DND-41 (cell line): Measurements from ENCODE around the gene TRPC4.

ENCODE experiments used
- ATAC-seq: fragments of 200-7000 bp; cut with Tn5 transposase; 3 replicates; pipeline ENCODE4 v1.9.1; 2021; ENCODE audit warnings: low read depth; ENCODE audit not compliant: insufficient read depth
- DNase-seq: peaks from one replicate; pipeline ENCODE4 v3.0.0-alpha.2; 2020
- H2AFZ ChIP-seq: 2 replicates; pipeline ENCODE4 v1.6.0; 2012; ENCODE audit warnings: low read depth, low read length
- H3K27ac ChIP-seq: 2 replicates; pipeline ENCODE4 v1.5.1; 2012; ENCODE audit warnings: low read length, inconsistent platforms
- H3K27me3 ChIP-seq: fragments of 200-600 bp; sonication (generic); 2 replicates; pipeline ENCODE4 v1.6.0; 2012; ENCODE audit warnings: low read length, mild to moderate bottlenecking, inconsistent platforms; ENCODE audit not compliant: insufficient read depth, poor library complexity
- H3K36me3 ChIP-seq: 2 replicates; pipeline ENCODE4 v1.5.1; 2012; ENCODE audit warnings: low read length, inconsistent platforms; ENCODE audit not compliant: insufficient read depth
- H3K4me1 ChIP-seq: 2 replicates; pipeline ENCODE4 v1.5.1; 2012; ENCODE audit warnings: mild to moderate bottlenecking, low read length; ENCODE audit not compliant: insufficient read depth
- H3K4me2 ChIP-seq: 2 replicates; pipeline ENCODE4 v1.6.0; 2012; ENCODE audit warnings: mild to moderate bottlenecking, moderate library complexity, low read length, inconsistent platforms; ENCODE audit not compliant: insufficient read depth
- H3K4me3 ChIP-seq, 2 experiments: fragments of 200-600 bp in 1 of 2; shearing (Covaris generic) in 1 of 2; 2 replicates each; pipeline ENCODE4 v1.5.1; 2012 to 2016; ENCODE audit warnings: inconsistent platforms in 2 of 2, low read length in 2 of 2, mild to moderate bottlenecking in 2 of 2, low read depth in 1 of 2, moderate library complexity in 1 of 2
- H3K79me2 ChIP-seq: 2 replicates; pipeline ENCODE4 v1.6.0; 2012; ENCODE audit warnings: low read length, inconsistent platforms; ENCODE audit not compliant: insufficient read depth
- H3K9ac ChIP-seq: 2 replicates; pipeline ENCODE4 v1.6.0; 2012; ENCODE audit warnings: low read depth, mild to moderate bottlenecking, inconsistent platforms, low read length, moderate library complexity
- H3K9me3 ChIP-seq: 2 replicates; pipeline ENCODE4 v1.5.1; 2012; ENCODE audit warnings: low read length, moderate library complexity, mild to moderate bottlenecking, inconsistent platforms; ENCODE audit not compliant: insufficient read depth, severe bottlenecking
- H4K20me1 ChIP-seq: 2 replicates; pipeline ENCODE4 v1.6.0; 2012; ENCODE audit warnings: low read length; ENCODE audit not compliant: insufficient read depth
- EZH2 ChIP-seq: IDR thresholded peaks from 3 replicates; pipeline ENCODE4 v1.6.1; 2012; ENCODE audit warnings: borderline replicate concordance, low read depth, mild to moderate bottlenecking, moderate library complexity, low read length, inconsistent platforms; ENCODE audit not compliant: severe bottlenecking
- TF ChIP-seq, protein P1 (sequence below): IDR thresholded peaks from 2 replicates; pipeline ENCODE4 v1.5.1; 2012; ENCODE audit warnings: borderline replicate concordance, low read length, moderate library complexity, mild to moderate bottlenecking; ENCODE audit not compliant: poor library complexity, severe bottlenecking; ENCODE audit errors: extremely low read depth

Gene TRPC4

GRCh38 chr13:37886879-37887278 lies 17.3 kb upstream of the TRPC4 start:
- ATAC-seq = no peak
- no peak for DNase-seq
- TF ChIP-seq EZH2 = no peak
- TF ChIP-seq, protein P1, sequence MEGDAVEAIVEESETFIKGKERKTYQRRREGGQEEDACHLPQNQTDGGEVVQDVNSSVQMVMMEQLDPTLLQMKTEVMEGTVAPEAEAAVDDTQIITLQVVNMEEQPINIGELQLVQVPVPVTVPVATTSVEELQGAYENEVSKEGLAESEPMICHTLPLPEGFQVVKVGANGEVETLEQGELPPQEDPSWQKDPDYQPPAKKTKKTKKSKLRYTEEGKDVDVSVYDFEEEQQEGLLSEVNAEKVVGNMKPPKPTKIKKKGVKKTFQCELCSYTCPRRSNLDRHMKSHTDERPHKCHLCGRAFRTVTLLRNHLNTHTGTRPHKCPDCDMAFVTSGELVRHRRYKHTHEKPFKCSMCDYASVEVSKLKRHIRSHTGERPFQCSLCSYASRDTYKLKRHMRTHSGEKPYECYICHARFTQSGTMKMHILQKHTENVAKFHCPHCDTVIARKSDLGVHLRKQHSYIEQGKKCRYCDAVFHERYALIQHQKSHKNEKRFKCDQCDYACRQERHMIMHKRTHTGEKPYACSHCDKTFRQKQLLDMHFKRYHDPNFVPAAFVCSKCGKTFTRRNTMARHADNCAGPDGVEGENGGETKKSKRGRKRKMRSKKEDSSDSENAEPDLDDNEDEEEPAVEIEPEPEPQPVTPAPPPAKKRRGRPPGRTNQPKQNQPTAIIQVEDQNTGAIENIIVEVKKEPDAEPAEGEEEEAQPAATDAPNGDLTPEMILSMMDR = no peak
- Histone ChIP-seq H3K79me2 (no peaks in the 10 kb centered on the region), H3K36me3 (no peaks in the 10 kb centered on the region), H4K20me1 (no peaks in the 10 kb centered on the region), H3K27me3 (no peaks in the 10 kb centered on the region), H3K4me2 (no peak overlapping the region), H3K27ac (no peak overlapping the region), H2AFZ (no peak overlapping the region), H3K4me1 (no peaks in the 10 kb centered on the region), H3K9me3 (no peaks in the 10 kb centered on the region), H3K4me3 (no peak overlapping the region), H3K9ac (no peak overlapping the region)

GRCh38 chr13:37884674-37885073 lies 15.1 kb upstream of the TRPC4 start:
- ATAC-seq (no peak), DNase-seq (no peak)
- no peaks in the 10 kb centered on the region for H3K79me2 ChIP-seq
- no peaks in the 10 kb centered on the region for H3K27me3 ChIP-seq
- H3K4me1 ChIP-seq = no peaks in the 10 kb centered on the region
- no peaks in the 10 kb centered on the region for H4K20me1 ChIP-seq
- no peak overlapping the region for H2AFZ ChIP-seq
- H3K36me3 ChIP-seq = no peaks in the 10 kb centered on the region
- H3K9ac ChIP-seq = no peak overlapping the region
- H3K4me3 ChIP-seq = no peak overlapping the region
- H3K27ac ChIP-seq = no peak overlapping the region
- TF ChIP-seq, protein P1 = no peak
- no peak for TF ChIP-seq EZH2
- no peak overlapping the region for H3K4me2 ChIP-seq
- no peaks in the 10 kb centered on the region for H3K9me3 ChIP-seq

DNA sequence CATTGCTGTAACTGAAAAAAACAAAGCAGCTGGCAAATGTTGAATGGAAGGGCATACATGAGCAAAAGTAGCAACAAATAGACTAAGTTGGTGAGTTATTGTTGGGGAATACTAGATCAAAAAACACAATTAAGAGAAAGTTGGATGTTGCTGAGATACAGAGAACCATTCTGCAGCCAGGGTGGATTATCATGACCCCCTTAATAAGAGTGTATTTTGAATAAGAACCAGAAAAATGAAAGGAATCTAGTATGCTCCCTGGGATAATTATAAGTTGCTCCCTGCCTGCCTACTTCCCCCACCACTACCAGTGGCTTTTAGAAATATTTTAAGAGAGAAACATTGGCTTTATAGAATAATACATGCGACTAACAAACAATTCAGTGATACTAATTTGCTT lies 14.5 kb upstream of the TRPC4 start:
- H3K9me3 ChIP-seq = no peaks in the 10 kb centered on the region
- H3K9ac ChIP-seq = no peak overlapping the region
- H3K27me3 ChIP-seq = no peaks in the 10 kb centered on the region
- DNase-seq (no peak), ATAC-seq (no peak)
- H3K4me1 ChIP-seq = no peaks in the 10 kb centered on the region
- no peak overlapping the region for H3K4me2 ChIP-seq
- H3K4me3 ChIP-seq = no peak overlapping the region
- no peaks in the 10 kb centered on the region for H3K36me3 ChIP-seq
- H2AFZ ChIP-seq = no peak overlapping the region
- TF ChIP-seq, protein P1 = no peak
- TF ChIP-seq EZH2 = no peak
- no peaks in the 10 kb centered on the region for H4K20me1 ChIP-seq
- H3K79me2 ChIP-seq = no peaks in the 10 kb centered on the region
- no peak overlapping the region for H3K27ac ChIP-seq

DNA sequence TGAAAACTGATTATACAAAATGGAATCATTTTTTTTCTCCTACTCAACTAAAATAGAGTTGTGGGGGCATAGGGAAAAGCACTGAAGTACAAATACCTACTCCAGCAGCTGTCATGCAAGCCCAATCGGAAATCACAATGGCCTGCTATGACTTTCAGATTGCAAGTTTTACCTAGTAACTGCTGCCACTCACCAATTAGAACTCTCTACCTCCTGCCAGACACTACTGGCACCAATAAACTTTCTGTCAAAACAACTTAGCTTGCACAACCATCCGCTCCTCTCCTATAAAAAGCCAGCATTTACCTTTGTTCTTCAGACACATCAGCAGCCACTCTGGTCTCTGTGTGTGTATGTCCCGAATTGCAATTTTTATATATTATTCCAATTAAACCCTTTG lies 9.3 kb upstream of the TRPC4 start:
- no peaks in the 10 kb centered on the region for H3K27me3 ChIP-seq
- no peaks in the 10 kb centered on the region for H4K20me1 ChIP-seq
- no peak for DNase-seq
- H3K27ac ChIP-seq = no peak overlapping the region
- H3K4me3 ChIP-seq = no peak overlapping the region
- ATAC-seq = no peak
- no peaks in the 10 kb centered on the region for H3K4me1 ChIP-seq
- H3K4me2 ChIP-seq = no peak overlapping the region
- H3K36me3 ChIP-seq = no peaks in the 10 kb centered on the region
- TF ChIP-seq EZH2 = no peak
- TF ChIP-seq, protein P1 = no peak
- H3K9ac ChIP-seq = no peak overlapping the region
- H2AFZ ChIP-seq = no peak overlapping the region
- H3K79me2 ChIP-seq = no peaks in the 10 kb centered on the region
- H3K9me3 ChIP-seq = no peaks in the 10 kb centered on the region
